ENCODE measurements around the gene RORB. TPM values are rescaled to one million over a fixed set of nuclear protein-coding genes. Genes with fewer than 3 reads are reported as not detected.

RORB gene
- total RNA-seq, 1 experiment from 2014 or later: 0.05 TPM

- DNase-seq (ENCODE audit: low read depth): no peak
Observed at GRCh38 chr9:74595286-74595685, 98.2 kb downstream of the RORB start.

GRCh38 chr9:74598874-74599273 is 101.7 kb downstream of the RORB start:
- DNase-seq (ENCODE audit: low read depth): no peak

GRCh38 chr9:74609671-74610405 is 112.7 kb downstream of the RORB start:
- DNase-seq (ENCODE audit: low read depth): no peak

- no peak for DNase-seq (ENCODE audit: low read depth)
Observed at GRCh38 chr9:74610523-74611061, 113.5 kb downstream of the RORB start.

- no peak for DNase-seq (ENCODE audit: low read depth)
Observed at GRCh38 chr9:74630228-74630627, 133.1 kb downstream of the RORB start.

GRCh38 chr9:74639112-74639511 is 142.0 kb downstream of the RORB start:
- no peak for DNase-seq (ENCODE audit: low read depth)

- DNase-seq (ENCODE audit: low read depth): no peak
Observed at GRCh38 chr9:74642376-74642775, 145.2 kb downstream of the RORB start.

GRCh38 chr9:74643303-74643923 is 146.3 kb downstream of the RORB start:
- DNase-seq (ENCODE audit: low read depth): no peak

- DNase-seq (ENCODE audit: low read depth): no peak
Observed at GRCh38 chr9:74644023-74644422, 146.9 kb downstream of the RORB start.

- peak; percentile 15 for DNase-seq (ENCODE audit: low read depth)
Observed at GRCh38 chr9:74645007-74645639, 148.0 kb downstream of the RORB start.

- no peak for DNase-seq (ENCODE audit: low read depth)
Observed at GRCh38 chr9:74653410-74654080, 156.4 kb downstream of the RORB start.

- no peak for DNase-seq (ENCODE audit: low read depth)
Observed at GRCh38 chr9:74662674-74663073, 165.5 kb downstream of the RORB start.

- no peak for DNase-seq (ENCODE audit: low read depth)
Observed at GRCh38 chr9:74663439-74663838, 166.3 kb downstream of the RORB start.

- peak; percentile 8 for DNase-seq (ENCODE audit: low read depth)
Observed at GRCh38 chr9:74666625-74667316, 169.6 kb downstream of the RORB start.

- no peak for DNase-seq (ENCODE audit: low read depth)
Observed at GRCh38 chr9:74672237-74672636, 175.1 kb downstream of the RORB start.

GRCh38 chr9:74674077-74674476 is 176.9 kb downstream of the RORB start:
- no peak for DNase-seq (ENCODE audit: low read depth)

- no peak for DNase-seq (ENCODE audit: low read depth)
Observed at GRCh38 chr9:74681906-74682305, 184.8 kb downstream of the RORB start.

- DNase-seq (ENCODE audit: low read depth): no peak
Observed at GRCh38 chr9:74683322-74683721, 186.2 kb downstream of the RORB start.

GRCh38 chr9:74691058-74691457 is 193.9 kb downstream of the RORB start:
- no peak for DNase-seq (ENCODE audit: low read depth)

- DNase-seq (ENCODE audit: low read depth): no peak
Observed at GRCh38 chr9:74696520-74696919, 199.4 kb downstream of the RORB start.

GRCh38 chr9:74697535-74697934 is 200.4 kb downstream of the RORB start:
- no peak for DNase-seq (ENCODE audit: low read depth)

- no peak for DNase-seq (ENCODE audit: low read depth)
Observed at GRCh38 chr9:74711341-74711740, 214.2 kb downstream of the RORB start.

Measured in M059J (cell line).